Left ventricle myocardium inferior (tissue), 1 donor: ENCODE measurements around the gene NSFL1C. TPM values are rescaled to one million over a fixed set of nuclear protein-coding genes. Genes with fewer than 3 reads are reported as not detected.

Source experiments
- DNase-seq: peaks from one replicate; pipeline ENCODE4 v3.0.0-alpha.2; 2020
- H3K27ac ChIP-seq: fragments of 200-600 bp; replicated peaks from 2 replicates; pipeline ENCODE4 v1.8.0; 2021
- H3K27me3 ChIP-seq: fragments of 200-600 bp; 2 replicates; pipeline ENCODE4 v1.8.0; 2021; ENCODE audit warnings: low read depth
- H3K36me3 ChIP-seq: fragments of 200-600 bp; 2 replicates; pipeline ENCODE4 v1.8.0; 2021
- H3K4me1 ChIP-seq: fragments of 200-600 bp; 2 replicates; pipeline ENCODE4 v1.8.0; 2021
- H3K4me3 ChIP-seq: fragments of 200-600 bp; 2 replicates; pipeline ENCODE4 v1.8.0; 2021; ENCODE audit warnings: mild to moderate bottlenecking, moderate library complexity
- H3K9me3 ChIP-seq: fragments of 200-600 bp; replicated peaks from 2 replicates; pipeline ENCODE4 v1.8.0; 2021
- CTCF ChIP-seq: fragments of 200-600 bp; IDR thresholded peaks from 2 replicates; pipeline ENCODE4 v1.8.0; 2021; ENCODE audit warnings: antibody characterized with exemption, mild to moderate bottlenecking, borderline replicate concordance
- intact Hi-C: fragments of 100-400 bp; cut with micrococcal nuclease; formaldehyde crosslinking; loops from one replicate; pipeline ENCODE4 v1.11.0; 2022
- total RNA-seq: library from RNA; stranded (reverse); fragmentation: NEBNext Ultra II Directional; extraction: Animal tissue kit (Norgen Biotek cat#: 25700); gene quantifications from one replicate; pipeline ENCODE4 v1.2.1, GENCODE V29; 2021
- donor health status: DM: no; HTN: yes; CAD: no; lungs with severe emphysema.

NSFL1C gene
- total RNA-seq, 1 donor from 2014 or later: 56.6 TPM

GRCh38 chr20:1442304-1442703 is 24.3 kb downstream of the NSFL1C start:
- Histone ChIP-seq H3K4me3 (no peak overlapping the region), H3K9me3 (no peaks in the 10 kb centered on the region), H3K27ac (no peak overlapping the region), H3K4me1 (peaks cover 14% of the 10 kb centered on the region), H3K36me3 (peaks cover 66% of the 10 kb centered on the region), H3K27me3 (no peaks in the 10 kb centered on the region)
- no peak for DNase-seq
- intact Hi-C loops: no loop called here
- no peak for TF ChIP-seq CTCF

- Histone ChIP-seq H3K4me1 (peaks cover 14% of the 10 kb centered on the region), H3K27me3 (no peaks in the 10 kb centered on the region), H3K27ac (no peak overlapping the region), H3K4me3 (no peak overlapping the region), H3K9me3 (no peaks in the 10 kb centered on the region), H3K36me3 (peaks cover 54% of the 10 kb centered on the region)
- intact Hi-C loops: no loop called here
- no peak for TF ChIP-seq CTCF
- DNase-seq: no peak
Measured at GRCh38 chr20:1441133-1441532, 25.5 kb downstream of the NSFL1C start.

GRCh38 chr20:1440024-1440423 is 26.6 kb downstream of the NSFL1C start:
- no peak overlapping the region for H3K4me3 ChIP-seq
- DNase-seq: no peak
- intact Hi-C loops: no loop called here
- H3K27me3 ChIP-seq: no peaks in the 10 kb centered on the region
- no peak for TF ChIP-seq CTCF
- peaks cover 14% of the 10 kb centered on the region for H3K4me1 ChIP-seq
- no peaks in the 10 kb centered on the region for H3K9me3 ChIP-seq
- H3K27ac ChIP-seq: no peak overlapping the region
- peaks cover 43% of the 10 kb centered on the region for H3K36me3 ChIP-seq

- Histone ChIP-seq H3K4me1 (peaks cover 9% of the 10 kb centered on the region), H3K9me3 (no peaks in the 10 kb centered on the region), H3K27ac (no peak overlapping the region), H3K27me3 (no peaks in the 10 kb centered on the region), H3K36me3 (peaks cover 27% of the 10 kb centered on the region), H3K4me3 (no peak overlapping the region)
- intact Hi-C loops: loop anchor here (5.0 kb wide), 1 partner anchor 126 kb away; no protein-coding TSS in a partner anchor
- no peak for DNase-seq
- TF ChIP-seq CTCF: no peak
Measured at GRCh38 chr20:1438361-1438760, 28.3 kb downstream of the NSFL1C start.

- DNase-seq: peak; percentile 65
- Histone ChIP-seq H3K27ac (no peak overlapping the region), H3K27me3 (no peaks in the 10 kb centered on the region), H3K4me3 (no peak overlapping the region), H3K4me1 (no peaks in the 10 kb centered on the region), H3K9me3 (no peaks in the 10 kb centered on the region), H3K36me3 (peaks cover 17% of the 10 kb centered on the region)
- TF ChIP-seq CTCF: peak; percentile 88
- intact Hi-C loops: loop anchor here (5.0 kb wide), 1 partner anchor 125 kb away; no protein-coding TSS in a partner anchor
Measured at GRCh38 chr20:1437235-1437904, 29.3 kb downstream of the NSFL1C start.
